Sigmoid colon (tissue), 3 donors: ENCODE results near the gene RPS8.

ENCODE experiments used
- POLR2A ChIP-seq, 2 donors: fragments of 450-650 bp; IDR thresholded peaks; one replicate each; pipeline ENCODE4 v1.6.1; 2016; ENCODE audit warnings: antibody characterized with exemption in 2 of 2, mild to moderate bottlenecking in 2 of 2, moderate library complexity in 2 of 2
- TF ChIP-seq, protein P1 (sequence below), 4 experiments: fragments of 450-650 bp in 3 of 4; fragments of 200-600 bp in 1 of 4; IDR thresholded peaks; one replicate each; pipeline ENCODE4 v1.5.1; 2016 to 2019; ENCODE audit warnings: antibody characterized with exemption in 4 of 4, mild to moderate bottlenecking in 3 of 4, moderate library complexity in 2 of 4

DNA sequence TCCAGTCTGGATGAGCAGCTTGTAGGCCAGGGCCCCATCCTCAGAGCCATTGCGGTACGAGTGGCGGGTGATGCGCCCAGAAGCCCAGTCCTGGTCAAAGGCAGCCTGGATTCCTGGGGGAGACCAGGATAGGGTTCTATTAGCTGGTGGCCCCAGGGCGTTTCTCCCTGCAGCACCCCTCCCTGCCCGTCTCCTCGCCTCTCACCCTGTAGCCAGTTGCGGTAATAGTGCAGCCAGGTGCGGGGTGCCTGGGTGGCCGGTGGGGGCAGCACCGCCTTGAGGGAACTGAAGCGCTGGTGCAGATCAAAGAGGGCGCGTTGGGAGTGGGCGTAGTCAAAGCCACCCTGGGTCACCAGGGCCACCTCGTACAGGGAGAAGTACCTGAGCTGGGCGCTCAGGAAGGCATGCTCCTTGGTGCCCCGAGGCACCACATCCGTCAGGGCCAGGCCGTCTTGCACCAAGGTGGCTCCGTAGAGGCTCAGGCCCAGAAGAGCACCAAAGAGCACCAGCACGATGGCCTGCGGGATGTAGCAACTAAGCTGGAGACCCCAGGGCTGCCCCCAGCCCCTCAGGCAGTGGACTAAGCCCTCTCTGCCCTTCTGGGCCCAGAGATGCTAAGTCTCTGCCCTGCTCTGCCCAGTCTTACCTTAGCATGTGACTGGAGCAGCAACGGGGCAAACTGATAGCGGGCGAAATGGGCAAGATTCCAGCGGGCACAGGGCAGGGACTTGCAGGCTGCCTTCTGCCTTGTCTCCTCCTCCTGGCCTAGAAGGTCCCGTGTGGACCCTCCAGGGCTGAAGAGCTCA is 52.1 kb downstream of the RPS8 start:
- TF ChIP-seq, protein P1, sequence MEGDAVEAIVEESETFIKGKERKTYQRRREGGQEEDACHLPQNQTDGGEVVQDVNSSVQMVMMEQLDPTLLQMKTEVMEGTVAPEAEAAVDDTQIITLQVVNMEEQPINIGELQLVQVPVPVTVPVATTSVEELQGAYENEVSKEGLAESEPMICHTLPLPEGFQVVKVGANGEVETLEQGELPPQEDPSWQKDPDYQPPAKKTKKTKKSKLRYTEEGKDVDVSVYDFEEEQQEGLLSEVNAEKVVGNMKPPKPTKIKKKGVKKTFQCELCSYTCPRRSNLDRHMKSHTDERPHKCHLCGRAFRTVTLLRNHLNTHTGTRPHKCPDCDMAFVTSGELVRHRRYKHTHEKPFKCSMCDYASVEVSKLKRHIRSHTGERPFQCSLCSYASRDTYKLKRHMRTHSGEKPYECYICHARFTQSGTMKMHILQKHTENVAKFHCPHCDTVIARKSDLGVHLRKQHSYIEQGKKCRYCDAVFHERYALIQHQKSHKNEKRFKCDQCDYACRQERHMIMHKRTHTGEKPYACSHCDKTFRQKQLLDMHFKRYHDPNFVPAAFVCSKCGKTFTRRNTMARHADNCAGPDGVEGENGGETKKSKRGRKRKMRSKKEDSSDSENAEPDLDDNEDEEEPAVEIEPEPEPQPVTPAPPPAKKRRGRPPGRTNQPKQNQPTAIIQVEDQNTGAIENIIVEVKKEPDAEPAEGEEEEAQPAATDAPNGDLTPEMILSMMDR (IDR thresholded peaks at IDR 0.05) = no peak
- no peak for TF ChIP-seq POLR2A (IDR thresholded peaks at IDR 0.05)
